ENCODE measurements around the gene TPRN.

The TPRN gene

GRCh38 chr9:137178939-137179630 lies 21.5 kb downstream of the TPRN start:
- no peak for TF ChIP-seq CTCF (IDR thresholded peaks at IDR 0.05; ENCODE audit: control insufficient read depth, extremely low read depth, insufficient read depth)
- DNase-seq (ENCODE audit: low read depth): no peak
- H3K4me3 ChIP-seq (ENCODE audit: low read depth, low read length): no peak overlapping the region

GRCh38 chr9:137178201-137178938 lies 22.2 kb downstream of the TPRN start:
- no peak for TF ChIP-seq CTCF (IDR thresholded peaks at IDR 0.05; ENCODE audit: control insufficient read depth, extremely low read depth, insufficient read depth)
- no peak for DNase-seq (ENCODE audit: low read depth)
- H3K4me3 ChIP-seq (ENCODE audit: low read depth, low read length): no peak overlapping the region

- H3K4me3 ChIP-seq (ENCODE audit: low read depth, low read length): no peak overlapping the region
- peak; percentile 76 for TF ChIP-seq CTCF (IDR thresholded peaks at IDR 0.05; ENCODE audit: control insufficient read depth, extremely low read depth, insufficient read depth)
Measured at GRCh38 chr9:137176302-137177182, 24.0 kb downstream of the TPRN start.

GRCh38 chr9:137175345-137175961 lies 25.1 kb downstream of the TPRN start:
- TF ChIP-seq CTCF (IDR thresholded peaks at IDR 0.05; ENCODE audit: control insufficient read depth, extremely low read depth, insufficient read depth): no peak
- DNase-seq (ENCODE audit: low read depth): no peak
- H3K4me3 ChIP-seq (ENCODE audit: low read depth, low read length): no peak overlapping the region

More at GRCh38 chr9:137176302-137177182, 24.0 kb downstream of the TPRN start:
- DNase-seq (ENCODE audit: low read depth): no peak

GRCh38 chr9:137174722-137175293 lies 25.7 kb downstream of the TPRN start:
- H3K4me3 ChIP-seq (ENCODE audit: low read depth, low read length): no peak overlapping the region
- TF ChIP-seq CTCF (IDR thresholded peaks at IDR 0.05; ENCODE audit: control insufficient read depth, extremely low read depth, insufficient read depth): no peak
- no peak for DNase-seq (ENCODE audit: low read depth)

Measured in LNCaP clone FGC (cell line).